ENCODE measurements around the gene KCNQ1. TPM values are rescaled to one million over a fixed set of nuclear protein-coding genes. Genes with fewer than 3 reads are reported as not detected.

KCNQ1 gene
- total and polyA plus RNA-seq, 2 of the 13 experiments (the other 11 are each of a cell fraction or from before 2014, with no cell fraction given), result 0.02 to 0.08 TPM

- TF ChIP-seq, protein P1, sequence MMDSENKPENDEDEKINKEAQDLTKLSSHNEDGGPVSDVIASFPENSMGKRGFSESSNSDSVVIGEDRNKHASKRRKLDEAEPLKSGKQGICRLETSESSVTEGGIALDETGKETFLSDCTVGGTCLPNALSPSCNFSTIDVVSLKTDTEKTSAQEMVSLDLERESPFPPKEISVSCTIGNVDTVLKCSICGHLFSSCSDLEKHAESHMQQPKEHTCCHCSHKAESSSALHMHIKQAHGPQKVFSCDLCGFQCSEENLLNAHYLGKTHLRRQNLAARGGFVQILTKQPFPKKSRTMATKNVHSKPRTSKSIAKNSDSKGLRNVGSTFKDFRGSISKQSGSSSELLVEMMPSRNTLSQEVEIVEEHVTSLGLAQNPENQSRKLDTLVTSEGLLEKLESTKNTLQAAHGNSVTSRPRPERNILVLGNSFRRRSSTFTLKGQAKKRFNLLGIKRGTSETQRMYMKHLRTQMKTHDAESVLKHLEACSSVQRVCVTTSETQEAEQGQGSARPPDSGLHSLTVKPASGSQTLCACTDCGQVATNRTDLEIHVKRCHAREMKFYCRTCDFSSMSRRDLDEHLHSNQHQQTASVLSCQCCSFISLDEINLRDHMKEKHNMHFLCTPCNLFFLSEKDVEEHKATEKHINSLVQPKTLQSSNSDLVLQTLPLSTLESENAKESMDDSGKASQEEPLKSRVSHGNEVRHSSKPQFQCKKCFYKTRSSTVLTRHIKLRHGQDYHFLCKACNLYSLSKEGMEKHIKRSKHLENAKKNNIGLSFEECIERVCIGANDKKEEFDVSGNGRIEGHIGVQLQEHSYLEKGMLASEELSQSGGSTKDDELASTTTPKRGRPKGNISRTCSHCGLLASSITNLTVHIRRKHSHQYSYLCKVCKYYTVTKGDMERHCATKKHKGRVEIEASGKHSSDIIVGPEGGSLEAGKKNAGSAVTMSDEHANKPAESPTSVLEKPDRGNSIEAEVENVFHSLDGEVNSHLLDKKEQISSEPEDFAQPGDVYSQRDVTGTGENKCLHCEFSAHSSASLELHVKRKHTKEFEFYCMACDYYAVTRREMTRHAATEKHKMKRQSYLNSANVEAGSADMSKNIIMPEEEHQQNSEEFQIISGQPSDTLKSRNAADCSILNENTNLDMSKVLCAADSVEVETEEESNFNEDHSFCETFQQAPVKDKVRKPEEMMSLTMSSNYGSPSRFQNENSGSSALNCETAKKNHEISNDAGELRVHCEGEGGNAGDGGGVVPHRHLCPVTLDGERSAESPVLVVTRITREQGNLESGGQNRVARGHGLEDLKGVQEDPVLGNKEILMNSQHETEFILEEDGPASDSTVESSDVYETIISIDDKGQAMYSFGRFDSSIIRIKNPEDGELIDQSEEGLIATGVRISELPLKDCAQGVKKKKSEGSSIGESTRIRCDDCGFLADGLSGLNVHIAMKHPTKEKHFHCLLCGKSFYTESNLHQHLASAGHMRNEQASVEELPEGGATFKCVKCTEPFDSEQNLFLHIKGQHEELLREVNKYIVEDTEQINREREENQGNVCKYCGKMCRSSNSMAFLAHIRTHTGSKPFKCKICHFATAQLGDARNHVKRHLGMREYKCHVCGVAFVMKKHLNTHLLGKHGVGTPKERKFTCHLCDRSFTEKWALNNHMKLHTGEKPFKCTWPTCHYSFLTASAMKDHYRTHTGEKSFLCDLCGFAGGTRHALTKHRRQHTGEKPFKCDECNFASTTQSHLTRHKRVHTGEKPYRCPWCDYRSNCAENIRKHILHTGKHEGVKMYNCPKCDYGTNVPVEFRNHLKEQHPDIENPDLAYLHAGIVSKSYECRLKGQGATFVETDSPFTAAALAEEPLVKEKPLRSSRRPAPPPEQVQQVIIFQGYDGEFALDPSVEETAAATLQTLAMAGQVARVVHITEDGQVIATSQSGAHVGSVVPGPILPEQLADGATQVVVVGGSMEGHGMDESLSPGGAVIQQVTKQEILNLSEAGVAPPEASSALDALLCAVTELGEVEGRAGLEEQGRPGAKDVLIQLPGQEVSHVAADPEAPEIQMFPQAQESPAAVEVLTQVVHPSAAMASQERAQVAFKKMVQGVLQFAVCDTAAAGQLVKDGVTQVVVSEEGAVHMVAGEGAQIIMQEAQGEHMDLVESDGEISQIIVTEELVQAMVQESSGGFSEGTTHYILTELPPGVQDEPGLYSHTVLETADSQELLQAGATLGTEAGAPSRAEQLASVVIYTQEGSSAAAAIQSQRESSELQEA (CRISPR knock-in tag; IDR thresholded peaks at IDR 0.05; ENCODE audit: not compliant biosample characterization), result no peak
- no peak for TF ChIP-seq MIXL1 (CRISPR knock-in tag; IDR thresholded peaks at IDR 0.05)
These were observed 254.3 kb downstream of the KCNQ1 start (continued) for GRCh38 chr11:2699185-2699530.

Data from HepG2 (cell line).